NT2/D1 (cell line): Measurements from ENCODE around the gene CCDC120.

Experiments used
- SUZ12 ChIP-seq: IDR thresholded peaks from 2 replicates; pipeline ENCODE4 v1.6.1; 2011; ENCODE audit not compliant: insufficient read length, insufficient read depth; ENCODE audit errors: extremely low read depth
- YY1 ChIP-seq: IDR thresholded peaks from 2 replicates; pipeline ENCODE4 v1.6.1; 2011; ENCODE audit not compliant: insufficient read length, insufficient read depth
- ZNF274 ChIP-seq: IDR thresholded peaks from 2 replicates; pipeline ENCODE4 v1.6.1; 2011; ENCODE audit warnings: mild to moderate bottlenecking, low read depth, low read length

- no peak for TF ChIP-seq YY1
- no peak for TF ChIP-seq ZNF274
- TF ChIP-seq SUZ12 = no peak
Observed at GRCh38 chrX:49043987-49044281, 14.9 kb upstream of the CCDC120 start.
